Globus pallidus (tissue), 1 donor: ENCODE data around the gene TMEM176B.

ENCODE experiments used
- DNase-seq: peaks from one replicate; pipeline ENCODE4 v3.0.0-alpha.2; 2015; ENCODE audit warnings: low spot score

TMEM176B gene

GRCh38 chr7:150751702-150752101, 48.5 kb downstream of the TMEM176B start:
- DNase-seq, result no peak

- DNase-seq, result no peak
Observed at GRCh38 chr7:150748376-150748775, 51.8 kb downstream of the TMEM176B start.

GRCh38 chr7:150746921-150747320, 53.2 kb downstream of the TMEM176B start:
- DNase-seq, result no peak

- DNase-seq, result no peak
Observed at GRCh38 chr7:150745876-150746275, 54.3 kb downstream of the TMEM176B start.

- DNase-seq, result no peak
Observed at GRCh38 chr7:150745086-150745485, 55.1 kb downstream of the TMEM176B start.

- DNase-seq, result no peak
Observed at GRCh38 chr7:150744041-150744656, 56.0 kb downstream of the TMEM176B start.

GRCh38 chr7:150742286-150742968, 57.7 kb downstream of the TMEM176B start:
- no peak for DNase-seq
